ENCODE data around the gene CXCL11.

DNA sequence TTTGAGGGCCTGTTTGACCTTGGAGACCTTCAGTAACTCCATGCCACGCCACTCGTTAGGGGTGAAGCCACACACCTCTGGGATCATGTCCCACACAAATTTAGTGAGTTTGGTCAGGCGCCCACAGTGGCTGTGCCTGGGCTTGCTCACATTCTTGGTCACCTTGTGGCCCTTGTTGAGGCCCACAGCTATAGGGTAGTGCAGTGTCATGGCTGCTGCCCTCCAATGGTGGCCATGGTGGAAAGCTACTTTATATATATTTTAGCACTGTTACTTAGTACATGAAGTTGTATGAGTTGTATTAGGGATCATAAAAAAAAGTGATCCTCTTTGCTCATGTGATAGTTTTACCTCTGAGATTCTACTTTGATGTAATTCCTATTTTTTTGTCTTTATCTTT lies 985 bp upstream of the CXCL11 start:
- TF ChIP-seq, protein P1, sequence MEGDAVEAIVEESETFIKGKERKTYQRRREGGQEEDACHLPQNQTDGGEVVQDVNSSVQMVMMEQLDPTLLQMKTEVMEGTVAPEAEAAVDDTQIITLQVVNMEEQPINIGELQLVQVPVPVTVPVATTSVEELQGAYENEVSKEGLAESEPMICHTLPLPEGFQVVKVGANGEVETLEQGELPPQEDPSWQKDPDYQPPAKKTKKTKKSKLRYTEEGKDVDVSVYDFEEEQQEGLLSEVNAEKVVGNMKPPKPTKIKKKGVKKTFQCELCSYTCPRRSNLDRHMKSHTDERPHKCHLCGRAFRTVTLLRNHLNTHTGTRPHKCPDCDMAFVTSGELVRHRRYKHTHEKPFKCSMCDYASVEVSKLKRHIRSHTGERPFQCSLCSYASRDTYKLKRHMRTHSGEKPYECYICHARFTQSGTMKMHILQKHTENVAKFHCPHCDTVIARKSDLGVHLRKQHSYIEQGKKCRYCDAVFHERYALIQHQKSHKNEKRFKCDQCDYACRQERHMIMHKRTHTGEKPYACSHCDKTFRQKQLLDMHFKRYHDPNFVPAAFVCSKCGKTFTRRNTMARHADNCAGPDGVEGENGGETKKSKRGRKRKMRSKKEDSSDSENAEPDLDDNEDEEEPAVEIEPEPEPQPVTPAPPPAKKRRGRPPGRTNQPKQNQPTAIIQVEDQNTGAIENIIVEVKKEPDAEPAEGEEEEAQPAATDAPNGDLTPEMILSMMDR (conservative IDR thresholded peaks at IDR 0.05; ENCODE audit: low read length), result no peak
- no peak for TF ChIP-seq EZH2phosphoT487 (IDR thresholded peaks at IDR 0.05; ENCODE audit: borderline replicate concordance)

Data from Loucy (cell line).